PC-3 (cell line): ENCODE results near the gene SSTR4.

Experiments
- EZH2 ChIP-seq: fragments of 300-600 bp; sonication (generic); IDR thresholded peaks from one replicate; pipeline ENCODE4 v1.6.1; 2017; ENCODE audit warnings: antibody characterized with exemption, mild to moderate bottlenecking, low read length; ENCODE audit not compliant: unreplicated experiment
- EZH2phosphoT487 ChIP-seq: fragments of 300-600 bp; sonication (generic); IDR thresholded peaks from 2 replicates; pipeline ENCODE4 v1.6.1; 2018; ENCODE audit warnings: mild to moderate bottlenecking, antibody characterized with exemption, low read length, borderline replicate concordance
- TF ChIP-seq, protein P1 (sequence below): fragments of 300-600 bp; sonication (generic); conservative IDR thresholded peaks from 2 replicates; pipeline ENCODE4 v1.5.1; 2017; ENCODE audit warnings: antibody characterized with exemption, low read depth, mild to moderate bottlenecking, low read length

GRCh38 chr20:23058240-23058639 lies 23.1 kb downstream of the SSTR4 start:
- TF ChIP-seq, protein P1, sequence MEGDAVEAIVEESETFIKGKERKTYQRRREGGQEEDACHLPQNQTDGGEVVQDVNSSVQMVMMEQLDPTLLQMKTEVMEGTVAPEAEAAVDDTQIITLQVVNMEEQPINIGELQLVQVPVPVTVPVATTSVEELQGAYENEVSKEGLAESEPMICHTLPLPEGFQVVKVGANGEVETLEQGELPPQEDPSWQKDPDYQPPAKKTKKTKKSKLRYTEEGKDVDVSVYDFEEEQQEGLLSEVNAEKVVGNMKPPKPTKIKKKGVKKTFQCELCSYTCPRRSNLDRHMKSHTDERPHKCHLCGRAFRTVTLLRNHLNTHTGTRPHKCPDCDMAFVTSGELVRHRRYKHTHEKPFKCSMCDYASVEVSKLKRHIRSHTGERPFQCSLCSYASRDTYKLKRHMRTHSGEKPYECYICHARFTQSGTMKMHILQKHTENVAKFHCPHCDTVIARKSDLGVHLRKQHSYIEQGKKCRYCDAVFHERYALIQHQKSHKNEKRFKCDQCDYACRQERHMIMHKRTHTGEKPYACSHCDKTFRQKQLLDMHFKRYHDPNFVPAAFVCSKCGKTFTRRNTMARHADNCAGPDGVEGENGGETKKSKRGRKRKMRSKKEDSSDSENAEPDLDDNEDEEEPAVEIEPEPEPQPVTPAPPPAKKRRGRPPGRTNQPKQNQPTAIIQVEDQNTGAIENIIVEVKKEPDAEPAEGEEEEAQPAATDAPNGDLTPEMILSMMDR, result 0 out of 2 replicates have a peak, but pooled peaks have one; percentile 34
- TF ChIP-seq EZH2 (no peak), EZH2phosphoT487 (no peak)
